HG03045 (cell line): Measurements from ENCODE around the gene MYO7A.

Source experiments
- ATAC-seq: cut with Tn5 transposase; IDR thresholded peaks from one replicate; pipeline ENCODE4 v1.9.1; 2021; ENCODE audit warnings: mild to moderate bottlenecking, moderate library complexity; ENCODE audit not compliant: unreplicated experiment

MYO7A gene

DNA sequence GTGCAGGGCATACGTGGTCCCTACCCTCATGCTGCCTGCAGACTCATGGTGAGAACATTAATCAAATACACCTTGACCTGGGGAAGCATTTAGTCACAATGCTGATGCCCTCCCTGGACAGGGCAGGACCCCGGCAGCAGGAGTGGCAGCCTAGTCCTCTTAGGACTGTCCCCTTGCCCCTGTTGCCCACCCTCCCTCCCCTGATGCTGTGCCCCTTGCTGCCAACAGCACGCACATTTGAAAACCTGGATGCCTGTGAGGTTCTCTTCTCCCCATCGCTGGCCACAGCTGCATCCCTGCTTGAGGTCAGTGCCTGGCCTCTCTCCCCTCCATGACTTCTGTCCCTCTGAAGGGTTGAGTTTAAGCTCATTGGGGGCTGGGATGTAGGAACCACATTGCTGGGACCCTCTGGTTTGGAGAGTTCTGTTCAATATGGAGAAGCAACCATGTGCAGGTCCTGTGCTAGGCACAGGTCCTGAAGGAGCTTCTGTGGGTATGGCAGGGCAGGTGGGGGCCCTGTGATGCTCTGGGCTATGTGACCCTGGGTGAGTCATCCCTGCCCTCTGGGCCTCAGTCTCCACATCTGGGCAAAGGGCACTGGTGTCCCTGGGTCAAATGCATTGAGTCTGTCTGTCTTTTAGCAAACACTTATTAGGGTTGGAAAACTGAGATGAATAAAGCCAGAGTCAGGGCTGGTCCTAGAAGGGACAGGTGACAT, 31.3 kb downstream of the MYO7A start:
- ATAC-seq = no peak

DNA sequence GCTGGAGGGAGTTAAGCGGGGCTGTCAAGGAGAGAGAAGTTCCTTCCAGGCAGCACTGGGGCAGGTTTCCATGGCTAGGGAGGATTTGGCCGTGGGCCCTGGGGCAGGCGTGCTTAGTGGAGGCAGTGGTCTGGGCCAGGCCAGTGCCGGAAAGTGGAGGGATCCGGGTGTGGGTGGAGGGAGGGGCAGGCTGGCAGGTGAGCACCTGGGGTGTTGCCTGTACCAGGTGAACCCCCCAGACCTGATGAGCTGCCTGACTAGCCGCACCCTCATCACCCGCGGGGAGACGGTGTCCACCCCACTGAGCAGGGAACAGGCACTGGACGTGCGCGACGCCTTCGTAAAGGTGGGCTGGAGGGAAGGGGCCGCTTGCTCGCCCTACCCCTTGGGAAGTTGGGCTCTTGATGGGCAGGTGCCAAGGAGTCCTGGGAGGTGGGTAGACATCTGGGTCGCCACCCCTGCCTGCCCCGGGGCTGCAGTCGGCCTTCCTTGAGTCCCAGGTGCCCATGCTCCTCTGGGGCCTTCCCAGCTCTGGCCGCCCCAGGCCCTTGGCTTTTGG, 32.0 kb downstream of the MYO7A start:
- no peak for ATAC-seq

DNA sequence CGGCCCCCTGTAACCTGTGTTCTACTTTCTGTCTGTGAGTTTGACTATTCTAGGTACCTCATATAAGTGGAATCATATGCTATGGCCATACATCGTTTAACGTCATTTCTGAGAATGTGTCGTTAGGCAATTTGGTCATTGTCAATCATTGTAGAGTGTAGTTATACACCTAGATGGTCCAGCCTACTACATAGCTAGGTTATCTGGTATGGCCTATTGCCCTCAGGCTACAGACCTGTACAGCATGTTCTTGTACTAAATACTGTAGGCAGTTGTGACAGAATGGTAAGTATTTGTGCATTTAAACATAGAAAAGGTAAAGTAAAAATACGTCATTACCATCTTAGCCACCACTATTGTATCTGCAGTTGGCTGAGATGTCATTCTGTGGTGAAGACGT, 35.2 kb downstream of the MYO7A start:
- ATAC-seq = no peak

DNA sequence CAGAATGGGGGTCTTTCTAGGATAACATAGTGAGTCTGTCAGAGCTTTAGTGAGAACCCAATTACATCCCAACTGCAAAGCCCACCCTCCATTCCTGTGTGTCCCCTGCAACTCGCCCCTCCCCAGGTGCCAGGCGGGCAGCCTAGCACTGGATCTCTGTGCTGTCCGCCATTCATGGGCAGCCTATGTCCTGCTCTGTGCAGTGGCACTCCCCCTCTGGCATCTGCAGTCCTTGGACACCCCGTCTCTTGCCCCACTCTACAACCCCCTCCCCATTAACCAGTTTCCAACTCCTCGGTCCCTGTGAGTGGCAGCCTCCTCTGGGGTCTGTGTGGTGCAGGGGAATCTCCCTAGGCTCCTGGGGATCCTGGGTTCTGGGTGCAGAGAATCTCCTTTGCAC, 37.0 kb downstream of the MYO7A start:
- ATAC-seq = no peak

DNA sequence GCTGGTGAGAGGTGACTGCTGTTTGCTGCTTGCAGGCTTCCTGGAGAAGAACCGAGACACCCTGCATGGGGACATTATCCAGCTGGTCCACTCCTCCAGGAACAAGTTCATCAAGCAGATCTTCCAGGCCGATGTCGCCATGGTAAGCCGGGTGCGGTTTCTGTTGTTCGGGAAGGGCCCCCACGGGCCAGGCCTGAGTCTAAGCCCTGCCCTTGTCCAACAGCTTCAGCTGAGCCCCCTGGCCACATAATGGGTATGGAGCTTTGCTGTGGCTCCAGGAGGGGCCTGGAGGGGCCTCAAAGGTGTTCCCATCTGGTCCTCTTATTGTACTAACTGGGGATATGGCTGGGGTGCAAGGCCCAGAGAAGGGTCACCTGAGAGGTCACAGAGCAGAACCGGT, 38.0 kb downstream of the MYO7A start:
- ATAC-seq = no peak

DNA sequence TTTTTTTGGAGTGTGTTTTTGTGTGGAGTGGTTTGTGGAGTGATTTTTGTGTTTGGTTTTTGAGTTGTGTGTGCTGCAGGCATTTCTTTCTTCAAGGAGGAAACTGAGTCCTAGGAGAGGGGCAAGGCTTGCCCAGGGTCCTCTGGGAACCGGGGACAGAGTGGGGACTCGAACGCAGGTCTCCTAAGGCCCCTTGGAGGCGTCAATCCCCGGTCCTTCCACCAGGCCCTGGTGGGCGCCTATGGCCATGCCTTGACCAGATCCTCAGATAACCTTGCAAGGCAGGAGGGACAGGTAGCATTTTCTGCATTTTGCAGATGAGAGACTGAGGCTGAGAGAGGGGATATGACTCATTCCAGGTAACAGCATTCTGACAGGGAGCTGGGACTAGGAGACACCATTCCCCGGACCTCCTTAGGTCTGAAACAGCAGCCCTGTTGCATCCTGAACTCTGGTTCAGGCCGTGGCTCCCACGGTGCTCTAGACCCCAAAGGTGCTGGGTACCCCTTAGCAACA, 39.1 kb downstream of the MYO7A start:
- ATAC-seq = no peak

DNA sequence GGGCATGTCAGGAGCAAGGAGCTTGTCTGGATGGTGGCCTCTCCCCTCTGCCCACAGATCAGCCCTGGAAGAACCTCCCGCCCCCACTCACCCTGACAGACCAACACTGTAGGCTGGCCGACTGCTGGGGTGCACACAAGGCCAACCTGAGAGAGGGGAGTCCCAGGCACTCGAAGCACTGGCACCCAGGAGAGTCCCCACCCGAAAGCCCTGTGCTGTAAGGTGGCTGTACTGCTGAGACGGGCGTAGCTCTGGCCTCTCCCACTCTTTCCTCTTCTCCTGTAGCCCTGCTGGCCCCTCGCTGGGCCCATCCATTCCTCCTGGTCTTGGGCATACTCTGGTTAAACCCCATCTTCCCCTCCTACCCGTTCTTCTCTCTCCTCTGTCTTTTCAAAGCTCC, 39.7 kb downstream of the MYO7A start:
- ATAC-seq = no peak

DNA sequence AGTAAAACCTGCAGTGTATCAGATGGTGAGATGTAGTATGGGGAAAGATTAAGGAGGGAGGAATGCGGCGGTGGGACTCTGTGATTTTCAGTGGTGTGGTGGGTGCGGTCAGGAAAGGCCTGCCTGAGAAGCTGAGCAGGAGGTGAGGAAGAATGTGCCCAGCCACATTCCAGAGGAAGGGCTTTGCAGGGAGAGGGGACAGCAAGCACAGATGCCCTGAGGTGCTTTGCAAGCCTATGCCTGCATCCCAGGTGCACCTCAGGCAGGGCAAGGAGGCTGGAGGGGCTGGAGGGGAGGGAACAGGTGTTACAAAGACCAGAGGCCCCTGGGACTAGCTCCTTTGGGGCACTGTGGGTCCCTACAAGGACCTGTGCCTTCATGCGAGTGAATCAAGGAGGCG, 42.1 kb downstream of the MYO7A start:
- no peak for ATAC-seq

DNA sequence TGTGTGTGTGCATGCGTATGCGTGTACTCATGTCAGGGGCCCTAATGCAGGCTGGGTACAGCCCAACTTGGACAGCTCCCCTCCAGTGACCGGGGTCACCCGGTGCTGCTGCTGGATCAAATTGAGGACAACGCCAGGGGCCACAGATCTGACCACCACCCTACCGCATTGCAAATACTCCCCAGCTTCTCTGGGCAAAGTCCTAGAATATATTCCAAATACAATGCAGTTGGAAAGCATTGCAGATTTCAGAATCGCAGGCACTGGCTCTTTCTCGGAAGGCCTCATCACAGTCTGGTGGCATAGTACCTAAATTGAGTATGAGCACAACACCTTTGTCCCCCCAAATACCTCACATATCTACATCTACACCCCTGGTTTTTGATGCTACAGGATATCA, 43.2 kb downstream of the MYO7A start:
- no peak for ATAC-seq

DNA sequence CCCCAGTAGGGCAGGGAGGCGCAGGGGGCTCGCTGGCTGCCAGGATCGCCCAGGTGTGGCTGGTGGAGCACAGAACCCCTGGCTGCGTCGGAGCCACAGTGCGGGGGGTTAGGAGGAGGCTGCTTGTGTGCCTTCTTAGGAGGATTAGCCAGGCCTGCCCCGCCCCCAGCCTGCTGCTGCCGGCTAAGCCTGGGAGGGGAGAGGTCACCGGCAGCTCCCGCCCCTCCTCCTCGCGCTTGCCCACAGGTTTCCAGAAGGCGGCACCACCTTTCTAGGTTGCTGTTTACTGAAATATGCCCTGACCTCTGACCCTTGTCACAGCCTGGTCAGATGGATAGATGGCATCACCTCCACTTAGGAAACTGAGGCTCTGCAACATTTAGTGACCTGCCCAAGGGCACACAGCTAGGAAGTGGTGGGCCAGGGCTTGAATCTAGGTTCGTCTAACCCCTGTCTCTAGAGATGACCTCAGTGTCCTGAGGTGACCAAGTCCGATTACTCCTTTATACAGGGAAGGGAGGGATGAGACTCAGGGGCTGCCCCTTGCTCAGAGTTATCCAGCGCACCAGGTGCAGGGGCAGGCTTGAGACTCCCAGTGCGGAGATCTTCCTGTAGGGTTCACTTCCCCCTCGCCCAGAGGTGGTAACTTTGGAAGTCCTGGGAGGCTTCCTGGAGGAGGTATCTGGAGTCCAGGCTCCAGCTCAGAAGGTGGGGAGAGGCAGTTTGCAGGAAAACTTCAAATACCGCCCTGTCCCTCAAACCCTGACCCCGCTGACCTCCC, 44.0 kb downstream of the MYO7A start:
- no peak for ATAC-seq

DNA sequence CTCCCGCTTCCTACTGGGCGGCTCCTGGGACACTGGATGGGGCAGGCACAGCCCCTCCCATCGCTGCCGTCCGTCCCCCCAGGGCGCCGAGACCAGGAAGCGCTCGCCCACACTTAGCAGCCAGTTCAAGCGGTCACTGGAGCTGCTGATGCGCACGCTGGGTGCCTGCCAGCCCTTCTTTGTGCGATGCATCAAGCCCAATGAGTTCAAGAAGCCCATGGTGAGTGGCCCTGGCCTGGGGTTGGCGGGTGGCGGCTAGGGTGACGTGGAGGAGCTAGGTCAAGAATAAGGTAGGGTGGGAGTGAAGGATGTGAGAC, 44.6 kb downstream of the MYO7A start:
- no peak for ATAC-seq

DNA sequence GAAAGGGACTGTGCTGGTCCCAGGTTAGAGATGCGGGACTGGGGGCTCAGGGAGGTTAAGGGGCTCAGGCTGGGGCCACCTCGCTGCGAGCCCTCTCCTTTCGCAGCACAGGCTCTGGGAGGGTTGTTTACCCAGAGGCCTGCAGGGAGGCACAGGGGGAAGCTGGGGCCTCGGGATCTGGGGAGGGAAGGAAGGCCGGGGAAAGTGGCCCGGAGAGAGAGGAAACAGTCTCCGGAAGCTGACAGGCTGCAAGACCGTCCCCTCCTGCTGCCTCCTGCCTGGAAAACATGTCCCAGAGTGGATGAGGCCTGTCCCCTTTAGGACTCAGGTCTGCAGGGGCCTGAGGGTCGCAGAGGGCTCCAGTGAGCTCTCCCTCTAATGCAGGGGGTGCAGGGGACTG, 45.4 kb downstream of the MYO7A start:
- no peak for ATAC-seq

DNA sequence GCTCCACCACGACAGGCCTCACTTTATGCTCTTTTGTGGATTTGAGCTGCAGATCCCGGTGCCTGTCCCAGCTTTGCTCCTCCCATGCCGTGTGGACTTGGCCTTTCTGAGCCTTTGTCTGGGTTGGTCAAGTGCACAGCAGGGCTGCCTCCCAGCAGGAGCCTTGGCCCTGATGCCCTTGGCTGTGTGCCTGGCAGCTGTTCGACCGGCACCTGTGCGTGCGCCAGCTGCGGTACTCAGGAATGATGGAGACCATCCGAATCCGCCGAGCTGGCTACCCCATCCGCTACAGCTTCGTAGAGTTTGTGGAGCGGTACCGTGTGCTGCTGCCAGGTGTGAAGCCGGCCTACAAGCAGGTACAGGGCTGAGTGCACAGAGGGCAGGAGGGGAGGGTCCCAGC, 46.5 kb downstream of the MYO7A start:
- ATAC-seq = no peak

DNA sequence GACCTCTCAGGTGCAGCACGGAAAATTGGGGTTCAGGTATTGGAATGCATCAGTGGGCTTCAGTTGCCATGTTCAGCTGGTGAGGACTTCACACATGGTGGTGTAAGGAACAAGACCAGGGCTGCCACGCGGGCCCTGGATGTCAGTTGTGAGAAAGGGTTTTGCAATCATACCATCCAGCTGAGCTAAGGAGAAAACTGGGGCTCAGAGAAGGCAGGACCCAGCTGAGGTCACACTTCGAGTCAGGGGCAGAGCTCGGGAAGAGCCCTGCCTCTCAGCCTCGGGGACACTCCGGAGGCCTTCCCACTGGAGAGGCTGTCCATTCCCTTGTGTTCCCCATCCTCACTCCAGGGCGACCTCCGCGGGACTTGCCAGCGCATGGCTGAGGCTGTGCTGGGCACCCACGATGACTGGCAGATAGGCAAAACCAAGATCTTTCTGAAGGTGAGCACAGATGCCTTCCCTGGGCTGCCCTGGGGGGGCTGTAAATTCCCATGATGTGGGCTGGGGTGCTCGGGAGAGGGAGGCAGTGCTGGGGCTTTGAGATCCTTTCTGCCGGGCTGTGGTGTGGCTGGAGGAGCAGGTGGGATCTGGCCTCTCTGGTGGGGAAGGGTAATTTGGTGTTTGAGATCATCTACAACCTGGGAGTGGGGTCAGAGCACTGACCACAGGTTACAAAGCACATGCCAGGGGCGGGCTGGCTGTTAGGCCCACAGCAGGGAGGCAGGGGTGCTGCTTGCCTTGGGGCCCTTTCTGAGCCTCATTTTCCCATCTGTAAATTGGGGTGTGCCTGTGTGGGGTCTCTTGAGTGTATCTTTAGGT, 47.2 kb downstream of the MYO7A start:
- ATAC-seq = no peak

DNA sequence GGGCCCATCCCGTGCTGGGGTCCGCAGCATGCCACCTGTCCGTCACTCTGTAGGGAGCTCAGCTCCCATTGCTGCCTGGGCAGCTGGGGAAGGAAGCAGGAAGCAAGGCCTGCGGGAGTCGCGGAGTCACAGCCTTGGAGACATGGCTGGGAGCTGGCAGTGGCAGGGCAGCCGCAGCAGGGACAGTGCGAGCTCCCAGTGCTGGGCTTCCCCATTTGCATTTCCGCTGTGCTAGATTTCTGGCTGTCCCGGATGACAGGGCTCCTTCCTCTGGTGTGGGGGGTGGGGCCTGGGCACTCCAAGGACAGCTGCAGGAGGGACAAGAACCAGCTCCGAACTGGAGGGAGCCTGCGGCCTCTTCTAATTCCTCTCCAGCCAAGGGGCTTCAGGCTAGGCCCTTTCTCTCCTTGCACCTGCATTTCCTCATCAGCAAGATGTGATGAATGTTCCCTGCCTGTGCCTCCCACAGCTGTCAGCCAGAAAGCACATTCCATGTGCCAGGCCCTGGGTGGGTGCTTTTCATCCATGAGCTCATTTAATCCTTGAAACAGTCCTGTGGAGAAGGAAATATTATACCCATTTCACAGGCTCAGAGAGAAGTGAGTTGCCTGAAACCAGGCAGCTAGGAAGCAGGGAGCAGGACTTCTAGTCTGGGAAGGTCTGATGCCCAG, 48.0 kb downstream of the MYO7A start:
- ATAC-seq = no peak

DNA sequence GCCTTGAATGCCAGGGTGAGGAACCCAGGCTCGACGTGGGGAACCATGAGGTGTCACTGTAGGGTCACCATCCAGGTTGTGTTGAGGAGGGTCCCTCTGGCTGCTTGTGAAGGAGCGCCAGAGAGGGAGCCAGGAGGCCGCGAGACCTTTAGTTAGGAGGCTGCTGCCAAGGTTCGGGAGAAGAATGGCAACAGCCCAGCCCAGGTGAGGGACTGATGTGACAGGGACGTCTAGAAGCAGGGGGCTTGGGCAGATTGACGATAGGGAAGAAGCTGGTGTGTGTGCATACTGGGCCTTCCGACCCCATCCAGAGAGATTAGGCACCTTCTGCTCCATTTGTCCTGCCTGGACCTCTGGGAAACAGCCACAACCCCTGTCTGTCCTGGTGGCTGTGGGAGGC, 49.0 kb downstream of the MYO7A start:
- no peak for ATAC-seq

DNA sequence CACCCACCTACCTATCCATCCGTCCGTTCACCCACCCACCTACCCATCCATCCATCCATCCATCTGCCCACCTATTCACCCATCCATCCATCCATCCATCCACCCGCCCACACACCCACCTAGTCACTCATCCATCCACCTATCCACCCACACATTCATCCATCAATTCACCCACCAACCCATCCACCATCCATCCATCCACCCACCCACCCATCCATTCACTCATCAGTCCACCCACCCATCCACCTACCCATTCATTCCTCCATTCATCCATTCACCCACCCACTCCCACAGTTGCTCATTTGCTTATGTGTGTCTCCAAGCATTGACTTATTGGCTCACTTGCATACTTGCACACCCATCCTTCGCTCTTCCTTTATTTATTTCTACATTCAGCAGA, 50.1 kb downstream of the MYO7A start:
- no peak for ATAC-seq

DNA sequence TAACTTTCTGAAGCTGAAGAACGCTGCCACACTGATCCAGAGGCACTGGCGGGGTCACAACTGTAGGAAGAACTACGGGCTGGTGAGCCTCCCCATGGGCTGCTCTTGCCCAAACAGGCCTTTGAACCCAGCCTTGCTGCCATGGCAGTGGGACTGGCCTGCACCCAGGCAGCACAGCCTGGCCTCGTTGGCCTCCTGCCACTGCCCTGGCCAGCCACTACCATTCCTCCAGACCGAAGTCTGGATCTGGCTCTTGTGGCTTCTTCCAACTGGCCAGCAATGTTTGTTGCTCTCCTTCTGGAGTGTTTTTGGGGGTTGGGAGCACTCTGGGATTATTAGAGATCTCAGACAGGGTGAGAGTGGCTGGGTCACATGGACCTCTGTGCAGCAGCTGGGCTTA, 51.0 kb downstream of the MYO7A start:
- ATAC-seq = no peak

DNA sequence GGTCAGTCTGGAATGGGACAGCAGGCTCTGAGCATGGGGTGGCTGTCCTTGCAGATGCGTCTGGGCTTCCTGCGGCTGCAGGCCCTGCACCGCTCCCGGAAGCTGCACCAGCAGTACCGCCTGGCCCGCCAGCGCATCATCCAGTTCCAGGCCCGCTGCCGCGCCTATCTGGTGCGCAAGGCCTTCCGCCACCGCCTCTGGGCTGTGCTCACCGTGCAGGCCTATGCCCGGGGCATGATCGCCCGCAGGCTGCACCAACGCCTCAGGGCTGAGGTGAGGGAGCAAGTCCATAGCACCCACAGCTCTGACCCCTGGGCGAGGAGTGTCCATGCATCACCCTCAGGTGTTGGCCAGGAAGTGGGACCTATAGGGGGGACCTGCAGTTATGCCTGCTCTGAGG, 51.6 kb downstream of the MYO7A start:
- no peak for ATAC-seq

DNA sequence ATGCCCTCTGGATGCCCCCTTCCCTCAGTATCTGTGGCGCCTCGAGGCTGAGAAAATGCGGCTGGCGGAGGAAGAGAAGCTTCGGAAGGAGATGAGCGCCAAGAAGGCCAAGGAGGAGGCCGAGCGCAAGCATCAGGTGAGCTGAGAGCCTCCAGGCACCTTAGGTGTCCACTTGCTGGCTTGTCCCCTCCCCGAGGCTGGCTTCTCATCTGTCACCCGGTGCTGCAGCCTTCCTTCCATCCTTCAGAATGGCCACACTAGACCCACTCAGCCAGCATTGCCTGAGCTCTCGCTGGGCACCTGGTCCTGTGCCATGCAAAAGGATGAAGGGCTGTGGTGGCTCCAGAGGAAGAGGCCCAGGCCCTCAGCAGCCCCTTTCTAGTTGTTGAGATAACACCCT, 52.3 kb downstream of the MYO7A start:
- ATAC-seq = no peak

DNA sequence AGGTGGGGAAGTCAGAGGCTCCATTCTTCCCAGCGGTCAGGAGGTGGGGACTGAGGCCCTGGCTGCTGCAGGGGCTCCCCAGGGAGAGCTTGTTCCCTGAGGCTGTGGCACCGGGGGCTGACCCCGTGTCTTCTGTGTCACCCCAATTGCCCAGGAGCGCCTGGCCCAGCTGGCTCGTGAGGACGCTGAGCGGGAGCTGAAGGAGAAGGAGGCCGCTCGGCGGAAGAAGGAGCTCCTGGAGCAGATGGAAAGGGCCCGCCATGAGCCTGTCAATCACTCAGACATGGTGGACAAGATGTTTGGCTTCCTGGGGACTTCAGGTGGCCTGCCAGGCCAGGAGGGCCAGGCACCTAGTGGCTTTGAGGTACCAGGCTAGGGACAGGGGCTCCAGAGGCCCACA, 53.2 kb downstream of the MYO7A start:
- ATAC-seq = no peak
